Stimulated activated CD8-positive, alpha-beta memory T cell treated with anti-CD3 and anti-CD28 coated beads, Interleukin-7, amount 100 ng/mL, for 48 hours (primary cell): Measurements from ENCODE around the gene USP9X.
"Not testable (repeated sequence)": the region's sequence is repeated elsewhere in the genome, so short reads cannot be mapped to it uniquely, and the experiment has no call there.

Experiments
- DNase-seq, 2 donors: peaks; one replicate each; pipeline ENCODE4 v3.0.0-alpha.2; 2020; ENCODE audit warnings: low read depth in 1 of 2; ENCODE audit errors: extremely low read depth in 1 of 2

The USP9X gene, protein sequence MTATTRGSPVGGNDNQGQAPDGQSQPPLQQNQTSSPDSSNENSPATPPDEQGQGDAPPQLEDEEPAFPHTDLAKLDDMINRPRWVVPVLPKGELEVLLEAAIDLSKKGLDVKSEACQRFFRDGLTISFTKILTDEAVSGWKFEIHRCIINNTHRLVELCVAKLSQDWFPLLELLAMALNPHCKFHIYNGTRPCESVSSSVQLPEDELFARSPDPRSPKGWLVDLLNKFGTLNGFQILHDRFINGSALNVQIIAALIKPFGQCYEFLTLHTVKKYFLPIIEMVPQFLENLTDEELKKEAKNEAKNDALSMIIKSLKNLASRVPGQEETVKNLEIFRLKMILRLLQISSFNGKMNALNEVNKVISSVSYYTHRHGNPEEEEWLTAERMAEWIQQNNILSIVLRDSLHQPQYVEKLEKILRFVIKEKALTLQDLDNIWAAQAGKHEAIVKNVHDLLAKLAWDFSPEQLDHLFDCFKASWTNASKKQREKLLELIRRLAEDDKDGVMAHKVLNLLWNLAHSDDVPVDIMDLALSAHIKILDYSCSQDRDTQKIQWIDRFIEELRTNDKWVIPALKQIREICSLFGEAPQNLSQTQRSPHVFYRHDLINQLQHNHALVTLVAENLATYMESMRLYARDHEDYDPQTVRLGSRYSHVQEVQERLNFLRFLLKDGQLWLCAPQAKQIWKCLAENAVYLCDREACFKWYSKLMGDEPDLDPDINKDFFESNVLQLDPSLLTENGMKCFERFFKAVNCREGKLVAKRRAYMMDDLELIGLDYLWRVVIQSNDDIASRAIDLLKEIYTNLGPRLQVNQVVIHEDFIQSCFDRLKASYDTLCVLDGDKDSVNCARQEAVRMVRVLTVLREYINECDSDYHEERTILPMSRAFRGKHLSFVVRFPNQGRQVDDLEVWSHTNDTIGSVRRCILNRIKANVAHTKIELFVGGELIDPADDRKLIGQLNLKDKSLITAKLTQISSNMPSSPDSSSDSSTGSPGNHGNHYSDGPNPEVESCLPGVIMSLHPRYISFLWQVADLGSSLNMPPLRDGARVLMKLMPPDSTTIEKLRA (N-terminal part only)

DNA sequence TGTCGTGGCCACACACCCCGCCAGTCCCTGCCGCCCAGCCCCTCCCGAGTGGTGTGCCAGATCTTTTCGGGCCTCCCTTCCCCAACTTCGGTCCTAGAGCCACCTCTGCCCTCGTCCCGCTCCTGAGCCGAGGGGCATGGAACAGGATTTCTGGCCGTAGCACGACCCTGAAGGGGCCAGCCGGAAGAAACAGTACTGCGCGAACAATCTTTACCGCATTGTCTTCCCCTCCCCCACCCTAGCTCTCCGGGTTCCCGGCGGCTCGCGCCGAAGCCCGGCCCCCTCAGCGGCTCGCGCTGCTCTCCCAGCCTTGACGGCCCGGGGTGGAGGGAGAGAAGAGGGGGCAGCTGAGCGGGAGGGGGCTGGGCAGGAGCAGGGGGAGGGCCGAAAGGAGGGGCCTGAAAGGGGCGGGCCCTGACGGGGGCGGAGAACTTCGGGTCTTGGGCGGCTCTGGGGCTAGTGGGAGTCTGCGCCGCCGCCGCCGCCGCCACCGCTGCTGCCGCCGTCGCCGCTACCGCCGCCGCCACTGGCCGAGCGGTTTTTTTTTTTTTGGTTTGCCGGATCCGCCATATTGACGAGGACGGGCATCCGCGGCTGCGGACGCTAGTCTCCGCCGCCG lies at the start of gene USP9X:
TSS of gene USP9X (plus strand) at position 553 of the 619 bp plus-strand sequence. CDS start 38,184 bp downstream, outside the sequence.
- peak; percentile 75 to 76 for DNase-seq

- DNase-seq: no peak
These were observed 49.7 kb upstream of the USP9X start for GRCh38 chrX:41035582-41035981.

- DNase-seq: no peak
These were observed 48.4 kb upstream of the USP9X start for GRCh38 chrX:41036668-41037326.

DNA sequence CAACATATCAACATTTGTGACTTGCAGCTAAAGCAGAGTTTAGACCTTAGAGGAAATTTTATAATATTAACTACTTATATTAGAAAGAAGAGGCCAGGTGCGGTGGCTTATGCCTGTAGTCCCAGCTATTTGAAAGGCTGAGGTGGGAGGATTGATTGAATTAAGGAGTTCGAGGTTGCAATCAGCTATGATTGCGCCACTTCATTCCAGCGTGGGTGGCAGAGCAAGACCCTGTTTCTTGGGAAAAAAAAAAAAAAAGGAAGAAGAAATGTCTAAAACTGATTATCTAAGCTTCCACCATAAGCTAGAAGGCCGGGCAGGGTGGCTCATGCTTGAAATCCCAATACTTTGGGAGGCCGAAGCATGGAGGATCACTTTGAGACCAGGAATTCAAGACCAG lies 42.0 kb upstream of the USP9X start:
- no peak for DNase-seq

- DNase-seq: no peak
These were observed 41.4 kb upstream of the USP9X start for GRCh38 chrX:41043674-41044345.

DNA sequence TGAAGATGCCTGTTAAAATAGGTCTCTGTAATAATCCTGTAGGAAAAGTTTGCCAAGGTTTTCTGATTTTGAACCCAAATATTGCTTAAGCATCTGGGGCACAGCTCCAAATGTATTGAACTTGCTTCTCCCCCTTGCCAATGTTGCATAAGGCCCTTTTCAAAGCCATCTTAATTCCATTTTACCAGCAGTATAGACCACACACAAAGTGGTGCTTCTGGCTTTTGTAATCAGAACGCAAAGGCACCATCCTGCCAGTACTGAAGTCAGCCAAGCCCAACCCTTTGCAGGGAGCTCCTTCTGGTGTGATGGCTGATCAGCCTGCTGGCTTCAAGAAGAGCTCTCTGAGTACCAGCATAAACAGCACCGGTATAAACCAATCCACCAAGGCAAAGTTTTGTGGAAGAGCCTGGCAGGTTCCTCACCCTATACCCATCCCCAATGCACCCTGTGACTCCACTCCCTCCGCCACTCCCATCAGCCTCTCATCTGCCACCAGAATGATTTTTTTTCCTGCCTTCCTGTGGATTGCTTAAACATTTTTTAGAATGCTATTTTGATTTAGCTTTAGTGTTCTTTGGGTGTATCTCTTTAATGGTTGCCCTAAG lies 39.2 kb upstream of the USP9X start:
- DNase-seq: no peak

DNA sequence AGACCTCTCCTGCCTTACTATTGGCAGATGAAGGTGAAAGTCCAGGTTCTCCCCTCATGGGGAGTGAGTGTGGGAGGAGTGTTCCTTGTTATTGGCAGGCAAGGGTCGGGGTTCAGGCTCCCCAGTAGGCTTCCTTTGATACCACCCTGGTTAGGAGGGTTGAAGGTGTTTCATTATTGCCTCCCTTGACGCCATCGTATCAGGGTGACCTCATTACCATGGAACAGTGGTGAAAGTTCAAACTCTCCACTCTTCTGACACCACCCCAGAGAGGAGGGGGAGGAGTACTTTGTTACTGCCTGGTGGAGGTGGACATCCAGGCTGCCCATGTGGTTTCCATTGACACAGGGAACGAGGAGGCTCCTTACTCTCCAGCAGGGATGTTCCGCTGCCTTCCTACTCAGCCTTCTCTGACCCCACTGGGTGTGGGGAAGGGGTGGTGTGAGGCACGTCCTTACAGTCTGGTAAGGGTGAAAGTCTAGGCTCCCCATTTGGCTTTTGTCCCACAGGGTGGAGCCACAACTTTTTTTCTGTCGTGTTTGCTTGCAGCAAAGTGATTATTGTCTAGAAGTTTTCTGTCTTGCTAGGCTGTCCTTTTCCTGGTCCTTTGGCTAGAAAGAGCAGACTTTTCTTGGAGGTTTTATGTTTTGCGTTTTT lies 37.2 kb upstream of the USP9X start:
- no peak for DNase-seq

GRCh38 chrX:41050359-41050758 lies 34.9 kb upstream of the USP9X start:
- DNase-seq: no peak

GRCh38 chrX:41051288-41051687 lies 34.0 kb upstream of the USP9X start:
- DNase-seq: no peak

DNA sequence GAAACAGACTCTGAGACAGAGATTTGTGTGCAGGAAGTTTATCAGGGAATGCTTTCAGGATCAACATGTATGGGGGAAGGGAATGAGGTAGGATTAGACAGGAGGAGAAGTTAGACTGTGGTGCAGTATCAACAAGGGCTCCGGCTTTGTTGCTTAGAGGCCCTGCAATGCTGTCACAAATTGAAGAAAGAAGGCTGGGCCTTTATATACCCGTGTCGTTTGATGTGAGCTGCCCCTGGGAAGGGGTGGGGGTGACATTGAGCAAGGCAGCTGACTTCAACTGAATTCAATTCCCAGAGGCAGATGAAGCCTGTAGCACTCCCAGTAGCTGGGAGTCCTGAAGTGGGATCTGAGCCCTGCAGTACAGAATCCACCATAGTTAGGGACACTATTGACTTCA lies 29.5 kb upstream of the USP9X start:
- no peak for DNase-seq

DNA sequence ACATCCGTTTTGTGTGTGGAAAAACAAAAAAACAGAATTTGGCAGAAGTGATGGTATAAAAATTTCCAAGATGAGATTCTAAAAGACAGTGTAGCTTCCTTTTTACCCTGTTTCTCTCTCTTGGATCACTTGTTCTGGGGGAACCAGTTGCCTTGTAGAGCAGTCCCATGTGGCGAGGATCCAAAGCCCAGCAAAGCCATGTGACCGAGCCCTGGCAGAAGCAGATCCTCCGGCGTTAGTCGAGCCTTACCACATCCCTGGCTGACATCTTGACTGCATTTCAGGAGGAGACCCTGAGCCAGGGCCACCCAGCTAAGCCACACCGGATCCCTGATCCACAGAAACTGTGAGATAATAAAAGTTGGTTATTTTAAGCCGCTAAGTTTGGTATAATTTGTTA lies 22.0 kb upstream of the USP9X start:
- DNase-seq: not testable (repeated sequence)

GRCh38 chrX:41064018-41064417 lies 21.2 kb upstream of the USP9X start:
- DNase-seq: no peak

- no peak for DNase-seq
These were observed 18.9 kb upstream of the USP9X start for GRCh38 chrX:41066391-41066790.

GRCh38 chrX:41066969-41067368 lies 18.3 kb upstream of the USP9X start:
- no peak for DNase-seq

DNA sequence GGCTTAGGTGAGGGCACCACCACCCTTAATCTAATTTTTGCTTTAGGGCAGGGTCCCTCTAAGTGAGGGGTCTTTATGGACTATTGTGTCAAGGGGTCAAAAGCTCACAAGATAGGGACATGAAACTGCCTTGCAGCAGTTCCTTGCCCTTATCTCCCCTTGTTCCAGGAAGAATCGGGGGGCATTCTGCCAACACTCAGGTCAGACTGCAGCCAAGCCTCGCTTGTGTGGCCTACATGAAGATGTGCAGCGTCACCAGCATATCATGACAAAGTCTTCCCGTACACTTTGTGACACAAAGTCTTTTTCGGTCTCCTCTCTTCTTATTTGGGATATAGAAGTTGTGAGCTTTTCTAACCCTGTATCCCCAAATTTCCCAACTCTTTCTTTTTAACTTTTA lies 17.5 kb upstream of the USP9X start:
- no peak for DNase-seq

GRCh38 chrX:41076742-41077141 lies 8.5 kb upstream of the USP9X start:
- DNase-seq: no peak

DNA sequence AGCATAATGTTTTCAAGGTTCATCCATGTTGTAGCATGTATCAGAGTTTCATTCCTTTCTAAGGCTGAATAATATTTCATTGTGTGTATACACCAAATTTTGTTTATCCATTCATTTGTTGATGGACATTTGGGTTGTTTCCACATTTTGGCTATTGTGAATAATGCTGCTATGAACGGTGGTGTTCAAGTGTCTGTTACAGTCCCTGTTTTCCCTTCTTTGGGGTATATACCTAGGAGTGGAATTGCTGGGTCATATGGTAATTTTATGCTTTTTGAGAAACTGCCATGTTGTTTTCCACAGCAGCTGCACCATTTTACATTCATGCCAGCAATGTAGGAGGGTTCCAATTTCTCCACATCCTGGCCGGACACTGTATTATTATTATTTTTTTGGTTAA lies 3.4 kb upstream of the USP9X start:
- no peak for DNase-seq

GRCh38 chrX:41082783-41083182 lies 2.5 kb upstream of the USP9X start:
- no peak for DNase-seq
